PFSK-1 (cell line): Measurements from ENCODE around the gene SARM1.
A peak's percentile ranks its signal among the peaks of the same experiment; 100 is the strongest.

ENCODE experiments used
- FOXP2 ChIP-seq: optimal IDR thresholded peaks from 2 replicates; pipeline ENCODE3; 2011; ENCODE audit warnings: borderline replicate concordance, control low read depth, inconsistent platforms; ENCODE audit not compliant: insufficient read depth; ENCODE audit errors: extremely low read length, extremely low read depth
- POLR2AphosphoS5 ChIP-seq: IDR thresholded peaks from 2 replicates; pipeline ENCODE4 v1.6.1; 2012; ENCODE audit warnings: low read depth, mild to moderate bottlenecking, control low read depth, low read length, moderate library complexity
- SIN3A ChIP-seq: IDR thresholded peaks from 2 replicates; pipeline ENCODE4 v1.6.1; 2012; ENCODE audit warnings: mild to moderate bottlenecking, low read length, moderate library complexity, borderline replicate concordance; ENCODE audit not compliant: insufficient read depth
- TAF1 ChIP-seq: IDR thresholded peaks from 2 replicates; pipeline ENCODE4 v1.6.1; 2012; ENCODE audit warnings: low read length, control low read depth, borderline replicate concordance; ENCODE audit not compliant: insufficient read depth
- TF ChIP-seq, protein P1 (sequence below), 2 experiments: IDR thresholded peaks; 2 replicates each; pipeline versions ENCODE4 v1.6.1 to v1.8.0; 2011 to 2012; ENCODE audit warnings: low read depth in 2 of 2, low read length in 2 of 2, control low read depth in 1 of 2, inconsistent platforms in 1 of 2, mild to moderate bottlenecking in 1 of 2, moderate library complexity in 1 of 2; ENCODE audit not compliant: insufficient read depth in 1 of 2

Gene SARM1

GRCh38 chr17:28404461-28404811 is 32.9 kb downstream of the SARM1 start:
- TF ChIP-seq SIN3A, result no peak
- no peak for TF ChIP-seq FOXP2
- TF ChIP-seq TAF1, result no peak
- TF ChIP-seq POLR2AphosphoS5, result no peak
- TF ChIP-seq, protein P1, sequence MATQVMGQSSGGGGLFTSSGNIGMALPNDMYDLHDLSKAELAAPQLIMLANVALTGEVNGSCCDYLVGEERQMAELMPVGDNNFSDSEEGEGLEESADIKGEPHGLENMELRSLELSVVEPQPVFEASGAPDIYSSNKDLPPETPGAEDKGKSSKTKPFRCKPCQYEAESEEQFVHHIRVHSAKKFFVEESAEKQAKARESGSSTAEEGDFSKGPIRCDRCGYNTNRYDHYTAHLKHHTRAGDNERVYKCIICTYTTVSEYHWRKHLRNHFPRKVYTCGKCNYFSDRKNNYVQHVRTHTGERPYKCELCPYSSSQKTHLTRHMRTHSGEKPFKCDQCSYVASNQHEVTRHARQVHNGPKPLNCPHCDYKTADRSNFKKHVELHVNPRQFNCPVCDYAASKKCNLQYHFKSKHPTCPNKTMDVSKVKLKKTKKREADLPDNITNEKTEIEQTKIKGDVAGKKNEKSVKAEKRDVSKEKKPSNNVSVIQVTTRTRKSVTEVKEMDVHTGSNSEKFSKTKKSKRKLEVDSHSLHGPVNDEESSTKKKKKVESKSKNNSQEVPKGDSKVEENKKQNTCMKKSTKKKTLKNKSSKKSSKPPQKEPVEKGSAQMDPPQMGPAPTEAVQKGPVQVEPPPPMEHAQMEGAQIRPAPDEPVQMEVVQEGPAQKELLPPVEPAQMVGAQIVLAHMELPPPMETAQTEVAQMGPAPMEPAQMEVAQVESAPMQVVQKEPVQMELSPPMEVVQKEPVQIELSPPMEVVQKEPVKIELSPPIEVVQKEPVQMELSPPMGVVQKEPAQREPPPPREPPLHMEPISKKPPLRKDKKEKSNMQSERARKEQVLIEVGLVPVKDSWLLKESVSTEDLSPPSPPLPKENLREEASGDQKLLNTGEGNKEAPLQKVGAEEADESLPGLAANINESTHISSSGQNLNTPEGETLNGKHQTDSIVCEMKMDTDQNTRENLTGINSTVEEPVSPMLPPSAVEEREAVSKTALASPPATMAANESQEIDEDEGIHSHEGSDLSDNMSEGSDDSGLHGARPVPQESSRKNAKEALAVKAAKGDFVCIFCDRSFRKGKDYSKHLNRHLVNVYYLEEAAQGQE (IDR thresholded peaks at IDR 0.05; ENCODE audit: insufficient read depth in 1 of 2, low read depth in 2 of 2, low read length in 2 of 2), result no peak

DNA sequence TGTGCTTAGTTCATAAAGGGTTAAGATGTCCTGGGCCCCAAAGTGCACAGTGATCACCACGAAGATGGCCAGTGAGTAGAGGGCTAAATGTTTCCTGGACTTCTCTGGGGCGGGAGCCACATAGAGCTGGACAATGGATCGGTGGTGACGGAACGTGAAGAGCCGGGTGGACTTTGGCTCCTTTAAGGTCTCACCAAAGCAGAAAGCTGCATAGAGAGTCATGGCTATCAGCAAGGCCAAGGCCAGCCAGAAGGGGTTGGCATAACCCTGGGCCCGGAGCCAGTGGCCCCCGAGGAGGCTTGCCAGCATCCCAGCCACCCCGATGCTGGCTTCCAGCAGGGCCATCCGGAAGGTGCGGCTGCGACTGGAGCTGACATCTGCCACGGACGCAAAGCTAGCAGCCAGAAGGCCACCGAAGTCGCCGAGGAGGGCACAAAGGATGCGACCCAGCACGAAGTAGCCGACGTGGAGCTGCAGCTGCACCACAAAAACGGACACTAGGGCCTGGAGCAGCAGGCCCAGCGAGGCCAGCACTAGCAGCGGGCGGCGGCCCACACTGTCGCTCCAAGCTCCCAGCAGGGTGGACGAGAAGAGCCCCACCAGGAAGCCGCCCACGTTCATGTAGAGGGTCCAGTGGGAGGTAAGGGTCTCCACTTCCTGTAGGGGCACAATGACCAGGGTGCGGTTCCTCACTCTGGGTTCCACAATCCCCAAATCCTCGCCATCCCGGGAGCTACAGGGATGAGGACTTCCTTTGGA is 33.5 kb downstream of the SARM1 start:
- TF ChIP-seq FOXP2, result no peak
- no peak for TF ChIP-seq SIN3A
- no peak for TF ChIP-seq TAF1
- TF ChIP-seq POLR2AphosphoS5, result no peak

GRCh38 chr17:28405632-28406472 is 34.4 kb downstream of the SARM1 start, which contains the start of gene SLC46A1:
Gene SLC46A1, minus strand, starts transcription at chr17:28406212. Its CDS starts 98 bp downstream, at chr17:28406114.
- TF ChIP-seq SIN3A (no peak), FOXP2 (peak; percentile 54), TAF1 (no peak), POLR2AphosphoS5 (peak; percentile 64; the same call in 1 of the 2 replicates)
- TF ChIP-seq, protein P1 (IDR thresholded peaks at IDR 0.05; ENCODE audit: insufficient read depth in 1 of 2, low read depth in 2 of 2, low read length in 2 of 2), result 0 out of 4 replicates have a peak, but pooled peaks of 1 of the 2 experiments have one; percentile 12

GRCh38 chr17:28406473-28406814 is 35.0 kb downstream of the SARM1 start:
- TF ChIP-seq FOXP2 (no peak), SIN3A (no peak), POLR2AphosphoS5 (no peak), TAF1 (no peak)
- TF ChIP-seq, protein P1 (IDR thresholded peaks at IDR 0.05; ENCODE audit: insufficient read depth in 1 of 2, low read depth in 2 of 2, low read length in 2 of 2), result no peak

DNA sequence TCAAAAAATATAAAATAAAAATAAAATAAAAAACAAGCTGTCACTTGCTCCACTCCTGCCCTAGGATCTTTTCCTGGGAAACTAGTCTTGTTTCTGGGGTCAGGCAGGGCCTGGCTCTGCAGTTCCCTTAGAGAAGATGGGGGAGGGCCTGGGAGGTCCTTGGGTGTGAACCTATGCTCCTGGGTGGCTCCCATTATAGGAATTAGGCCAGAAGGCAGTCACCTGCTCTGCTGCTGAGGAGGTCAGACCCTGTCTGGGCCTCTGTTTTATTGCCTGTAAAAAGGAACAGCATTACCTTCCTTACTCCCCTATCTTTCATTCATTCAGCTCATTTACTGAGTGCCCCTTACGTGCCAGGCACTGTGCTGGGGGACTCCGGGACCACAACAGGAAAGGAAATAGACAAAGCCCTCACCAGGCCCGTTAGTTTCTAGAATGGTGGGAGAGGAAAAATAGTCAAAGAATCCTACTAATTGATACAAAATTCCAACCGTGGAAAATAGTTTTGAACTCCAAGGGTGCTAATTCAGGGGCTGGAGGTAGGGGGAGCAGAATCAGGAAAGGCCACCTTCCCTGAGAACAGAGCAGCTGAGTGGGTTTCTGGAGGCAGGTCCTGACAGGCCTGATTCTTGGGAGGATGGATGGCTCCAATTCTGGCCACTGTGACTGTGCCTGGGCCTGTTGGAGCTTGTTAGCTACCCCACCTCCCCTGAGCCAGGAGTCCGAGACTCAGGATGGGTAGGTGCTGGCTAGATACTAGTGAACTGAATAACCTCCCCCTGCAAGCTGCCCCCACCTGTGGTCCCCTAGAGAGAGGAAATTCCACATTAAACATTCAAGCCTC is 35.9 kb downstream of the SARM1 start:
- TF ChIP-seq FOXP2, result no peak
- TF ChIP-seq, protein P1 (IDR thresholded peaks at IDR 0.05; ENCODE audit: insufficient read depth in 1 of 2, low read depth in 2 of 2, low read length in 2 of 2), result no peak
- no peak for TF ChIP-seq TAF1
- TF ChIP-seq POLR2AphosphoS5, result no peak
- TF ChIP-seq SIN3A, result no peak
